GM11168 (cell line): ENCODE measurements around the gene NTRK1.
"Not testable (repeated sequence)": the region's sequence is repeated elsewhere in the genome, so short reads cannot be mapped to it uniquely, and the experiment has no call there.

Experiments
- in situ Hi-C: fragments of 300-500 bp; cut with MboI; formaldehyde crosslinking; loops from one replicate; pipeline ENCODE4 v1.12.0; 2022; ENCODE audit warnings: low sequenced_read_pairs; ENCODE audit not compliant: unreplicated experiment

Gene NTRK1

DNA sequence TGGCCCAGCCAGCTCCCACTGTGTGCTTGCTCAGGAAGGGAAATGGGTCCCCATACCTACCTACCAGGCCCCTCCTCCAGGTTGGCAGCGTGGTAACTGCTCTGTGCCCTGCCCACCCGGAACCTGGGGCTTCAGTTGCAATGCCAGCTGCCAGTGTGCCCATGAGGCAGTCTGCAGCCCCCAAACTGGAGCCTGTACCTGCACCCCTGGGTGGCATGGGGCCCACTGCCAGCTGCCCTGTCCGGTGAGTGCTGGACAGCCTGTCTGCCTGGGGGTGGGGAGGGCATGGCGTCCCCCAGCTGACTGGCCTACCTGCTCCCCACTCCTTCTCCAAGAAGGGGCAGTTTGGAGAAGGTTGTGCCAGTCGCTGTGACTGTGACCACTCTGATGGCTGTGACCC lies 49.0 kb downstream of the NTRK1 start:
- in situ Hi-C loops, result no loop called here

DNA sequence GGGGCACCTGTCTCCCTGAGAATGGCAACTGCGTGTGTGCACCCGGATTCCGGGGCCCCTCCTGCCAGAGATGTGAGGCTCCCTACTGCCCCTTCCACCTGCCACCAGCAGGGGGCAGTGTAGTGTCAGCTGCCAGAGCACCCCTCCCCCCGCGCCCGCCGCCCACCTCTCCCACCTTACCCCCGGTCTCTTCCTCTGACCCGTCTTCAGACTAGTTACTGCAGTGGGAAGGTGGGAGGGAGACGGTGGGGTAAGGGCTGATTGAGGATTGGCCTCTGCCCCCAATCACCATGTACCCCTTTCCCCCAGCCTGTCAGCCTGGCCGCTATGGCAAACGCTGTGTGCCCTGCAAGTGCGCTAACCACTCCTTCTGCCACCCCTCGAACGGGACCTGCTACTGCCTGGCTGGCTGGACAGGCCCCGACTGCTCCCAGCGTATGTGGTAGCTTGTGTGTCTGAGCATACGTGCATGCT lies 49.7 kb downstream of the NTRK1 start:
- in situ Hi-C loops, result no loop called here

DNA sequence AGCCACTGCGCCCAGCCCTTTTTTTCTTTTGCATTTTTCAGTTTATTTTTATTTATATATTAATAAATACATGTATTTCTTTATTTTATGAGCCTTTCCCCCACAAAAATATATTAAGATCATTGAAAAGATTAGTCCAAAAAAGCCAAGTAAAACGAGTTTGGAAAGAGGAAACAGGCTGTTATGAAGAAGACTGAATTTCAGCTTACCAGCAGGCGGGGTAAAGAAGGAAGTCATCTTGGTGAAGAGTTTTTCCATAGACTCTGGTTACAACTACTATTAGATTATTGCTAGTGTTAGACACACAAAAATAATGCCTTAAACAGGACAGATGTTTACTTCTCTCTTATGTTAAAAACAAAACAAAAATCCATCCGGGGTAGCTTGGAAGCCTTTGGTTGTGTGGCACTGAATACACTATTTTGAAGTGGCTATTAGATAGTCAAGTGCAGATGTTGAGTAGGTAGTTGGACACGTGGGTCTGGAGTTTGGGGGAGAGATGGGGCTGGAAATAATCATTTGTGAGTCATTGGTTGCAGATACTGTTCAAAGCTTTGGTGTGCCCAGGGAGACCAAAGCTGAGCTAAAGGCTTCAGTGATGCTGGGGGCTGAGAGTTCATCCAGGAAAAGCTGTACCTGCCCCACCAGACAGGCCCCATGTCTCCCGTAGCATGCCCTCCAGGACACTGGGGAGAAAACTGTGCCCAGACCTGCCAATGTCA lies 51.1 kb downstream of the NTRK1 start:
- in situ Hi-C loops, result no loop called here

DNA sequence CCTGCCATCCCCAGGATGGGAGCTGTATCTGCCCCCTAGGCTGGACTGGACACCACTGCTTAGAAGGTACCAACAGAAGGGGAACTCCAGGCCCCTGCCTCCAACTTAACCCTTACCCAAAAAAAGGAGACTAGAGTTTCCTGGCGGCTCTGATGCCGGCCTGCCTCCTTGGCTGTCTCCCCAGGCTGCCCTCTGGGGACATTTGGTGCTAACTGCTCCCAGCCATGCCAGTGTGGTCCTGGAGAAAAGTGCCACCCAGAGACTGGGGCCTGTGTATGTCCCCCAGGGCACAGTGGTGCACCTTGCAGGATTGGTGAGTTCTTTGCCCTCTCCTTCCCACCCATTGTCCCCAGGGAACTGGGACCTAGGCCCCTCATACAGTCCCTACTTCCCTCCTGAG lies 51.6 kb downstream of the NTRK1 start:
- in situ Hi-C loops, result no loop called here

DNA sequence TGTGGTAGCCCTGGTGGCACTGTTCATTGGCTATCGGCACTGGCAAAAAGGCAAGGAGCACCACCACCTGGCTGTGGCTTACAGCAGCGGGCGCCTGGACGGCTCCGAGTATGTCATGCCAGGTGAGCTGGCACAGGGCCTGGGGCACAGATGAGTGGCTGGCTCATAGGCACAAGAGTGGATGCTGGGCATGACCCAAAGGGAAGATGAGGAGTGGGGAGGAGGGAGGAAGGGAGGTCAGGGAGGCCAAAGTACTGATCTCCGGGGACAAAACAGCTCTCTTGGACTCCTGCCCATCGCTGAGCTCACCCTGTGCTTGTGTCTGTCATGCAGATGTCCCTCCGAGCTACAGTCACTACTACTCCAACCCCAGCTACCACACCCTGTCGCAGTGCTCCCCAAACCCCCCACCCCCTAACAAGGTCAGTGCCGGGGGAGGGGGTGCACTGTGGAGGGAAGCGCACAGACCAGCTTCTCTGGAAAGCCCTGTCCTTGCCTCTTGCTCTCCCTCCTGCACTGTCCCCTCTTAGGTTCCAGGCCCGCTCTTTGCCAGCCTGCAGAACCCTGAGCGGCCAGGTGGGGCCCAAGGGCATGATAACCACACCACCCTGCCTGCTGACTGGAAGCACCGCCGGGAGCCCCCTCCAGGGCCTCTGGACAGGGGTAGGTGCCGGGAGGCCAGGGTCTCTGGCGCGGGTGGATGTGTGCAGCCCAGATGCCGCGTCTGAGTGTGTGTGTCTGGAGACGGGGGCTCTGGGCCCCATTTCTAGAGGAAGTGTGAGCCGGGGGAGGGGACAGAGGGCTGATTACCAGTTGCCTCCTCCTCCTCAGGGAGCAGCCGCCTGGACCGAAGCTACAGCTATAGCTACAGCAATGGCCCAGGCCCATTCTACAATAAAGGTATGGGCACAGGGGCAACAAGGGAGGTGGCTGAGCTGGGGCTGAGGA lies 52.5 kb downstream of the NTRK1 start:
- in situ Hi-C loops, result no loop called here

DNA sequence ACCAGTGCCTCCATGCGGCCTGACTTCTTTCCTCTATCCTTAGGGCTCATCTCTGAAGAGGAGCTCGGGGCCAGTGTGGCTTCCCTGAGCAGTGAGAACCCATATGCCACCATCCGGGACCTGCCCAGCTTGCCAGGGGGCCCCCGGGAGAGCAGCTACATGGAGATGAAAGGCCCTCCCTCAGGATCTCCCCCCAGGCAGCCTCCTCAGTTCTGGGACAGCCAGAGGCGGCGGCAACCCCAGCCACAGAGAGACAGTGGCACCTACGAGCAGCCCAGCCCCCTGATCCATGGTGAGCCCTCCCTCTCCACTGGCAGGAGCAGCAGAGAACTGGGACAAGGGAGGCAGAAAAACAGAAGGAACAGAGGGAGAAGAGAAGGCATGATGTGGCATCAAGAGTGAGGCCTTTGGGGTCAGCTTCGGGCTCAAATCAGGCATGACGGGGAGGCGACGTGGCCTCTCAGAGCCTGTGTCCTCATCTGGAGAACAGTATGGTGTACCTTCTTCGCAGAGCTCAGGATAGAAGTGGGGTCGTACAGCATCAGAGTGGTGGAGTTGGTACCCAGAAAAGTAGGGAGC lies 53.2 kb downstream of the NTRK1 start:
- in situ Hi-C loops, result no loop called here

DNA sequence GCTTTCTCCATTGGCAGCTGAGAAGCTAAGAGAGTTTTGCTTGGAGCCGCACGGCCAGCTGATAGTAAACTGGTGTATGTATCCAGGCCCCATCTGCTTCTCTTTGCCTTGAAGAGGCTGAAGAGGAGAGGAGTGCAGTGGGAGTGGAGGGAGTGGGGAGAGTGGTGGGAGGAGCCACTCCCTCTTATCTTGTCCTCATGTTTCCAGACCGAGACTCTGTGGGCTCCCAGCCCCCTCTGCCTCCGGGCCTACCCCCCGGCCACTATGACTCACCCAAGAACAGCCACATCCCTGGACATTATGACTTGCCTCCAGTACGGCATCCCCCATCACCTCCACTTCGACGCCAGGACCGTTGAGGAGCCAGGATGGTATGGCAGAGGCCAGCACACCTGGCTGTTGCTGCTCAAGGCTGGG lies 53.8 kb downstream of the NTRK1 start:
- in situ Hi-C loops, result no loop called here

DNA sequence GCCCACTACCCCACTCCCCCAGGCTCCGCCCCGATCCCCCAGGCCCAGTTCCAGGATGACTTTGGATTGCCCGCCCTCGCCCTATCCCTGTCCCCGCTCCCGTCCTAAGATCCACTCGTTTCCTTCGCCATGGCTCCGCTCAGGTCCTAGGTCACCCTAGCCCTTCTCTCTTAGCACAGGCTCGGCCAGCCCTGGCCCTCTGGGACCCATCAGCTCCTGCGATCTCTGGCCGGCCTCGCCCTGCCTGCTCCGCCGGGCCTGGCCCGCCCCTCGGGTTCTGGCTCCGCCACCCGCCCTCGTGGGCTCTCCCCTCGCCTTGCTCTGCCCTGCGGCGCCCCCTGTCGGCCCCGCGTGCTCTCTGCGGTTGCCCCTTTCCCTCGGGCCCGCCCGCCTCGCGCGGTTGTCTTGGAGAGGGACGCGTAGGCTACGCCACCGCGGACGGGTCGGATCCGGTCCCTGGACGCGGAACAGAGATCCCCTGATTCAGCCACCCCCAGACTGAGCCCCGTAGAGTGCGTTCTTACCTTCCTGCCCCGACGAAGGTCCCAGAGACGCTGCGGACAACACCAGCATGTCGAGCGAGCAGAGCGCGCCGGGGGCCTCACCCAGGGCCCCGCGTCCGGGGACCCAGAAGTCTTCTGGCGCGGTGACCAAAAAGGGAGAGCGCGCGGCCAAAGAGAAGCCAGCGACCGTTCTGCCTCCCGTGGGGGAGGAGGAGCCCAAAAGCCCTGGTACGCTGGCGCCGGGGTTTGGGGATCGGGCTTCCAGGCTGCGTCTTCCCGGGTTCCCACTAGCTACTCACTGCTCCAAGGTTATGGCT lies 59.8 kb downstream of the NTRK1 start, which contains the start of gene LRRC71:
Gene LRRC71 (plus strand): TSS at position 400 of the 820 bp plus-strand sequence. CDS start 172 bp downstream, at position 572.
- in situ Hi-C loops, result no loop called here

DNA sequence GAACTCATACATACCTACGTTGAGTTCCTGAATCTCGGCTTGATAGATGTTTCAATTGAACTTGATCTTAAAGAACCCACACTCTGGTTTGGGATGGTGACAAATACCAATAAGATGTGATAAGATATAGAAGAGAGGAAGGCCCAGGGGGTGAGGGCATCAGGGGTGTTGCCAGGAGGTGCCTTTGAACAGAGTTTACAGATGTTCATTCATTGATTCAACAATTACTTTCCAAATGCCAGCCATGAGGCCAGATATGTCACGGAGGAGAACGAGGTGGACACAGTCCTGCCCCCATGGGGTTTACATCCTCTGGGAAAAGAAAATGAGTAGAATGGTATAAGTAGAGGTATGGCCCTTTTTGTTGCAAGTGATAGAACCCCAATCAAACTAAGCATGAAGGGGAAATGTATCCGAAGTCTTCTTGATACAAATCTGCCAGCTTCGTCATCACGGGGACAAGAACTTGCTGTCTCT lies 60.4 kb downstream of the NTRK1 start:
- in situ Hi-C loops, result no loop called here

DNA sequence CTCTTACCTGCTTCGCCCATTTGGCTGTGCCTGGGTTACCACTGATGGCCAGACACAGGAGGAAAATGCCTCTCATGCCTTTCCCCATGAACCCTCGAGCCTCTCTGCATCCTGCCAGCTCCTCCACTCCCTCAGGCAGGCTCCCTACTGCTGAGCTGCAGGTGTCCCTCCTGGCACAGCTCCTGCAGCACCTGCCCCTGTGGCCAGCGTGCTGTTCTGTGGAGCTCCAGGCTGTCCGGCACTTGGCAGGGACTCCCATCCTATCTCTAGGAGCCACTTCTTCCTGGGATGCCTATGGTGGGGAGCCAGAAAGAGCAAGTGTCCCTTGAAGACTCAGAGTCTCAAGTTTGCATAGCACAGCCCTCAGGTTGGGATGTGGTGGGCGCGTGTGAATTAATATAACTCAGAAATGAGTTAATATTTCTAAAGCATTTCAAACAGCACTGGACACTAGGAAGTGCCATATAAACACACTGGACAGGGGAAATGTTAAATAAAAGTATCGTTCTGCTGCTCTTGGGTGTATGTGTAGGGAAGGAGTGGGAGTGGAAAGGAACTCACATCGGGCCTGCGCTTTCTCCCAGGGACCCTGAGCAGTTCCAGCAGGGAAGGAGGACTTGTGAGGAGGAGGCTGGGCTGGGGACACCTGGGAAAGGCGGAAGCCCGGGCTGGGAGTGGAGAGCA lies 62.5 kb downstream of the NTRK1 start:
- in situ Hi-C loops, result no loop called here

DNA sequence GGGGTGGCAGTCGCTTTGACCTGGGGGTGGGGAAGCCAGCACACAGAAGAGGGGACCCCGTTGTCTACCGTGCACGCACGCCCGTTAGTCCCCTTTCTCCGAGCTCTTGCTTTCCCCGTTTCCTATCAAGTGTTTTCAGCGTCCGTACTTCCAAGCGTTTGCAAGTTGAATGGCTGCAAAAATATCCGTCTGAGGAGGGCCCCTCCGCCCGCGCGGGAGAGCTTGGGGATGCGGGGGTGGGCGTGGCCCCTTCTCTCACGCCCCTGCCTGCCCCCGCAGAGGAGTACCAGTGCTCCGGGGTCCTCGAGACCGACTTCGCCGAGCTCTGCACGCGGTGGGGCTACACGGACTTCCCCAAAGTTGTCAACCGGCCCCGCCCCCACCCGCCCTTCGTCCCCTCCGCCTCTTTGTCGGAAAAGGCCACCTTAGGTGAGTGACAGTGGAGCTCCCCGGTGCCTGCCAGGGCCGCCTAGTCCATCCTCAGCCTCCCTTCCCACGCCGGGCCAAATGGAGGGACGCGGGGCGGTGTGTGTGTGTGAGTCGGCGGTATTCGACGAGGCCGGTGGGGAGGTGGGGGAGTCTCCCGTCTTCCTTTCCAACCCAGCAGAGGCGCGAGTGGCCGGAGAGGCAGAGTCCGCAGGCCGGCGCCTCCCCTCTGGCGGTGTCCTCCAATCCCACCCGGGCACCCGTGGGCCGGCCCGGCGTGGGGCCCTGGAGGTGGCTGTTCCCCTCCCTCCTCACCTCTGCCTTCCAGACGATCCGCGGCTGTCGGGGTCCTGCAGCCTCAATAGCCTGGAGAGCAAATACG lies 63.2 kb downstream of the NTRK1 start:
- in situ Hi-C loops, result no loop called here

DNA sequence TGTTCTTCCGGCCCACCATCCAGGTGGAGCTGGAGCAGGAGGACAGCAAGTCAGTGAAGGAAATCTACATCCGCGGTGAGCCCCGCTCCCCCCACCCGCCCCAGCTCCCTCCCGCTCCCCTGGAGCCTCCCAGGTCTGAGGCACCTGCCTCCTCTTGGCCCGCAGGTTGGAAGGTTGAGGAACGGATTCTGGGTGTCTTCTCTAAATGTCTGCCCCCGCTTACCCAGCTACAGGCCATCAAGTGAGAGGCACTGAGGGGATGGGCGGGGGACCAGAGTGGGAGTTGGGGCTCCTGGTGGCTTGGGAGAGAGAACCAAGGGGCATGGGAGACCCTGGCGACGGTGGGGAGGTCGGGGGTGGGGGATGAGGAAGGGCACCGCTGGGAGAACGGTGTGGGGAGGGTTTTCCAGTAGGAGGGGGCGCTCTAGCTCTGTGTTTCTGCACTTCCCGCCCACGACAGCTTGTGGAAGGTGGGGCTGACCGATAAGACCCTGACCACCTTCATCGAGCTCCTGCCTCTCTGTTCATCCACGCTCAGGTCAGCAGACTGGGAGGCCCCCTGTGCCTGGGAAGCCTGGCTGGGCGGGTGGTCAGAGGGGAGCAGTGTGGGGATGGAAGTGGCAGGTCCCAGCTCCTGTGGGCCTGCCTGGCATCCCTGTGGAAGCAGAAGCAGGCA lies 64.0 kb downstream of the NTRK1 start:
- in situ Hi-C loops, result no loop called here

DNA sequence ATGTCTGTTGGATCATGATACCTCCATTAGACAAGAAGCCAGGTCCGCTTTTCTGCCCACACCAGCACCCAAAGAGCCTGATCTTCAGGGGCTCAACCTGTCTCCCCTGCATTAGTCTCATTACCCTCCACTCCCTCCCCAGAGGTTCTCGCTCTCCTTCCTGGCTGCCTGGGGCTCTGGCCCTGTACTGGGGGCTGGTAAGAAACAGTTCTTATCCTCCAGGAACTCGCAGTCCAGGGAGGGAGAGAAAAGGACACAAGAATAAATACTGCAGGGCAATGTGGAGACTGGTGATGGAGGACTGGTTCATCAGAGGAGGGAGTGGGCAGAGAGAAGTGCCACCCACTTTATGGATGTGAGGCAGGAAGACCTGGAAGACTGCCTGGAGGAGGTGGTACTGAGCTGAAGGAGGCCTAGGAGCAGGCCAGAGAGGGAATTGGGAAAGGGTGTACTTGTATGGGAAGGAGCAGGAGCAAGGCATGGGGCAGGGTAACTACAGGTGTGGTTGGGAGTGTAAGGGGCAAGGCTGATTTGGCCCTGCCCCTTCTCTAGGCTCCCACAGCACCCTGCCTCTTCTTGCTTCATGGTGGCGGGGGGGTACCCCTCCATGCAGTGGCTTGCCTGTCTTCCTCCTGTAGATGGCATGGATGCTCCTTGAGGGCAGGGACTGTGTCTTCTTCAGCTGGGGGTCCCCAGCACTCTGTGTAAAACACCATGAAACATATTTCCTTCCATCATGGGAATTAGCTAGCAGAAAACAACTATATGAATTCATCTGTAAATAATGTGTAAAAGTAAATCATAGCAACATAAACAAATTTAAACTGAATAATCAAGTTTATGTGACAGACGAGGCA lies 64.7 kb downstream of the NTRK1 start:
- in situ Hi-C loops, result no loop called here

DNA sequence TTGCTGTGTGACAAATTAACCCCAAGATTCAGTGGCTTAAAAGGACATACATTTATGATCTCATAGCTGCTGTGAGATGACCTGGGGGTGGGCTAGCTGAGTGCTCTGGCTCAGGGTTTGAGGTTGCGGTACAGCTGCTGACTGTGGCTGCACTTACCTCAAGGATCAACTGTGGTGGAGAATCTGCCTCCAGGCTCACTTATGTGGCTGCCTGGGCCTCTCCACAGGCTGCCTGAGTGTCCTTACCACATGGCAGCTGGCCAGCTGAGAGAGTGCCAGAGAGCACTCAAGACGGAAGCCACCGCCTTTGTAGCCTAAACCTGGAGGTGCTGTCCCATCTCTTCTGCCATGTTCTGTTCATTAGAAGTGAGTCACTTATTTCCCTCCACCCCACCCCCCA lies 65.5 kb downstream of the NTRK1 start:
- in situ Hi-C loops, result no loop called here

DNA sequence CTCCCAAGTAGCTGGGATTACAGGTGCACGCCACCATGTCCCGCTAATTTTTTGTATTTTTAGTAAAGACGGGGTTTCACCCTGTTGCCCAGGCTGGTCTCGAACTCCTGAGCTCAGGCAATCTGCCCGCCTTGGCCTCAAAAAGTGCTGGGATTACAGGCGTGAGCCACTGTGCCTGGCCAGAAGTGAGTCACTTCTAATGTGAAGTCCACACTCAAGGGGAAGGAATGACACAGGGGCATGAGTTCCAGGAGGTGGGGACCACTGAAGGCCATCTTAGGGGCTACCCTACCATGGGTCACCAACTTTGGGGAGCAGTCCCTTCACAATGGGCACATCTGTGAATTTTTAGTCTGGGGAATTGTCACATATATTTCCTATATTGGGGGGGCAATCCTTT lies 66.0 kb downstream of the NTRK1 start:
- in situ Hi-C loops, result not testable (repeated sequence)

DNA sequence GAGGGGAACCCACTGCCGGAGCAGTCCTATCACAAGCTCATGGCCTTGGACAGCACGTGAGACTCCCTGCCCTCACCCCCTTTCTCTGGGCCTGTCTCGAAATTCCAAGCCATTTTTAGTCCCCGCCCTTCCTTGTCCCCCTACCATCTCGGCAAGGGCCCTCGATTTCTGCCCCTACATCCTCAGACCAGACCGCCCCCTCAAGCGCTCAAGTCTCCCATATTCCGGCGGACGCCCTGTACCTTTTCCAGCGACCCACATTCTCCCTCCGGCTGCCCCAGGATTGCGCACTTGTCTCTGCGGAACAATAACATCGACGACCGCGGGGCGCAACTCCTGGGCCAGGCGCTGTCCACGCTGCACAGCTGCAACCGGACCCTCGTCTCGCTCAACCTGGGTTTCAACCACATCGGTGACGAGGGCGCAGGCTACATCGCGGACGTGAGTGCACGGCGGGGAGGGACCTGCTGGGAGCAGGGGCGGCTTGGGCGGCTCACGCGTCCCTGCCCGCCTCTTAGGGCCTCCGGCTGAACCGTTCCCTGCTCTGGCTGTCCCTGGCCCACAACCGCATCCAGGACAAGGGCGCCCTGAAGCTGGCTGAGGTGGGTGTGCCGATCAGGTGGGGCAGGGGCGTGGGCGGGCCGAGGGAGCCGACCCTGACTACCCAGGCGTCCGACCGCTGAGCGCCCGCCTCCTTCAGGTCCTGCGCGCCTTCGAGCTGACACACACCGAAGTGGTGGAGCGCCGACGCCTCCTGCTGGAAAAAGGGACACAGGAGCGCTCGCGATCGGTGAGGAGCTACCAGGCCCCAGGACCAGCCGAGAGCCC lies 66.8 kb downstream of the NTRK1 start:
- in situ Hi-C loops, result no loop called here
